Measurements from ENCODE around the gene GRAMD2A. TPM values are rescaled to one million over a fixed set of nuclear protein-coding genes. Genes with fewer than 3 reads are reported as not detected.
A peak's percentile ranks its signal among the peaks of the same experiment; 100 is the strongest.

GRAMD2A gene
- total and polyA plus RNA-seq, 3 donors from 2014 or later: 0.31 to 3.1 (median 1.4) TPM

DNA sequence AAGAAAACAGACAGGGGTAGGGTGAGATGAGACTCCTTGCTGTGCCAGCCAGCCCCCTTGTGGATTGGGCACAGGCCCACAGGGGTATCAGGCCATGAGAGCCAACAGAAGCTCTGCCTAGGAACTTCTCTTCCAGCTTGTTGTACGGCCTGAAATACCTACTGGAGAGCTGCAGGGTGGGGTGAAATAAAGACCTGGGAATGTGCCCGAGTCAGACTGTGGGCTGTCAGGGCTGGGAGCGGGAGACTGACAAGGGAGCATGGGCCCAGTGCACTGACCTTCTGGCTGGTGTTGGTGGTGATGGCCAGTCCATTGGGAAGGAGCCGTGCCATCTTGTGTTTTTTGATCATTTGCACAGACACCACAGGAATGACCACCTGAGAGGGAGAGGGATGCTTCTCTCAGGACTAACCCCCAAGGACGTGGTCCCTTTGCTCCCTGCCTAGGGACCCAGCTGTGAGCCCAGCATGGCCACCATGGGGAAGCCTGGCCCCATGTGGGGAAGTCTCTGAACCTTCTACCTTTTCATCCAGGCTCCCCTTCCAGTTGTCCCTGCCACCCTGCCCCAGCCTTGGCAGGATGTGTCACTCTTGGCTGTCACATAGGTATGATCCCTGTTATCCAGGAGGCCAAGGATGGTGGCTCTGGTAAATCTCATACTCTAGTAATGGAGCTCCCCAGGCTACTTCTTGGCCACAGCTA lies 30.7 kb downstream of the GRAMD2A start:
- whole genome bisulfite sequencing, 2 donors: 93 to 94% methylated on average over 5 of the region's 5 CpGs
- intact Hi-C loops (cut with DNase I; ENCODE audit: low total_unique reads): no loop called here
- DNase-seq: no peak
- peaks cover 28% of the 10 kb centered on the region for H3K4me1 ChIP-seq
- H3K9me3 ChIP-seq: no peaks in the 10 kb centered on the region
- TF ChIP-seq, protein P1, sequence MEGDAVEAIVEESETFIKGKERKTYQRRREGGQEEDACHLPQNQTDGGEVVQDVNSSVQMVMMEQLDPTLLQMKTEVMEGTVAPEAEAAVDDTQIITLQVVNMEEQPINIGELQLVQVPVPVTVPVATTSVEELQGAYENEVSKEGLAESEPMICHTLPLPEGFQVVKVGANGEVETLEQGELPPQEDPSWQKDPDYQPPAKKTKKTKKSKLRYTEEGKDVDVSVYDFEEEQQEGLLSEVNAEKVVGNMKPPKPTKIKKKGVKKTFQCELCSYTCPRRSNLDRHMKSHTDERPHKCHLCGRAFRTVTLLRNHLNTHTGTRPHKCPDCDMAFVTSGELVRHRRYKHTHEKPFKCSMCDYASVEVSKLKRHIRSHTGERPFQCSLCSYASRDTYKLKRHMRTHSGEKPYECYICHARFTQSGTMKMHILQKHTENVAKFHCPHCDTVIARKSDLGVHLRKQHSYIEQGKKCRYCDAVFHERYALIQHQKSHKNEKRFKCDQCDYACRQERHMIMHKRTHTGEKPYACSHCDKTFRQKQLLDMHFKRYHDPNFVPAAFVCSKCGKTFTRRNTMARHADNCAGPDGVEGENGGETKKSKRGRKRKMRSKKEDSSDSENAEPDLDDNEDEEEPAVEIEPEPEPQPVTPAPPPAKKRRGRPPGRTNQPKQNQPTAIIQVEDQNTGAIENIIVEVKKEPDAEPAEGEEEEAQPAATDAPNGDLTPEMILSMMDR (IDR thresholded peaks at IDR 0.05): no peak
- TF ChIP-seq POLR2A (IDR thresholded peaks at IDR 0.05): no peak
- H3K27ac ChIP-seq: no peak overlapping the region
- no peaks in the 10 kb centered on the region for H3K27me3 ChIP-seq
- no peak overlapping the region for H3K4me3 ChIP-seq
- H3K36me3 ChIP-seq (ENCODE audit: low read depth, missing control alignments): no peaks in the 10 kb centered on the region

DNA sequence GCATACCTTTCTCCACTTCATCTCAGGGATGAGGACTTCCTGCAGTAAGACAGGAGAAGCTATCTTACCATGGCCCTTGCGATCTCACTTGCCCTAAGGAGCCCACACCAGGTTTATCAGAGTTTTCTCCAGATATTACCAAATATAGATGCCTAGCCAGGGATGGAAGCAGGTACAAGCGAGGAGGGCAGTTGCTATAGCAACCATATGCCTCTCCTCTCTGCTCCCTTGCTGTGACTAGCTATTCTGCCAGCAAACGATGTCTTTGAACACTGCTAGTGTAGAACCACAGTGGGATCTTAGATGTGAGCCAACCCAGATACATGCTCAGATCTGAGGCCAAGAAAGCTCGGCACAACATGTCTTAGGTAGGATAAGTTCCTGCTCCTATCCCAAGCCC lies 33.9 kb downstream of the GRAMD2A start:
- no peak for DNase-seq
- Histone ChIP-seq H3K27me3 (no peaks in the 10 kb centered on the region), H3K4me1 (peaks cover 31% of the 10 kb centered on the region), H3K27ac (peak overlapping the region in 1 of 2 donors; percentile 30), H3K4me3 (no peak overlapping the region), H3K36me3 (ENCODE audit: low read depth, missing control alignments) (no peaks in the 10 kb centered on the region), H3K9me3 (no peaks in the 10 kb centered on the region)
- TF ChIP-seq, protein P1 (IDR thresholded peaks at IDR 0.05): no peak
- no peak for TF ChIP-seq POLR2A (IDR thresholded peaks at IDR 0.05)
- intact Hi-C loops (cut with DNase I; ENCODE audit: low total_unique reads): no loop called here
- WGBS, 2 donors: 53 to 70% methylated on average over 4 of the region's 4 CpGs

DNA sequence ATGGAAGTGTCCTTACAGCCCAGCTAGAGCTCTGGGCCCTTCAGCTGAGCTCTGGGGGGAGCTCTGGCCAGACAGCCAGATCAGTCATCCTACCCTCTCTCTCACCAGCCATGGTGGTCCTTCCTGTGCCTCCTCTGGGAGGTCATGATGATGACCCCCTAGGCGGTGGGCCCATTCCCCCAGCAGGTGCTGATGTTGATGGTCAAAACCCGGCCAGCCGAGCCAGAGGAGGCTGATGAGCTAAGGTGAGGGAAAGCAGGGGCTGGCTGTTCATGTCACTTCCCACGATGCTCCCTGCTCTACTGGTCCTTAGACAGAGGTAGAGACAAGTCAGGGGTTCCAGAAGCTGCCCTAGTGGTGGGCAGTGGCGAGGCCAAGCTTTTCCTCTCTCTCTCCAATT lies 35.0 kb downstream of the GRAMD2A start:
- TF ChIP-seq POLR2A (IDR thresholded peaks at IDR 0.05): no peak
- TF ChIP-seq, protein P1 (IDR thresholded peaks at IDR 0.05): no peak
- Histone ChIP-seq H3K36me3 (ENCODE audit: low read depth, missing control alignments) (no peaks in the 10 kb centered on the region), H3K9me3 (no peaks in the 10 kb centered on the region), H3K4me3 (no peak overlapping the region), H3K4me1 (peaks cover 21% of the 10 kb centered on the region), H3K27me3 (no peaks in the 10 kb centered on the region), H3K27ac (peak overlapping the region; percentile 74 to 77)
- no peak for DNase-seq
- WGBS, 2 donors: 94 to 100% methylated on average over 2 to 5 of the region's 5 CpGs
- intact Hi-C loops (cut with DNase I; ENCODE audit: low total_unique reads): no loop called here

DNA sequence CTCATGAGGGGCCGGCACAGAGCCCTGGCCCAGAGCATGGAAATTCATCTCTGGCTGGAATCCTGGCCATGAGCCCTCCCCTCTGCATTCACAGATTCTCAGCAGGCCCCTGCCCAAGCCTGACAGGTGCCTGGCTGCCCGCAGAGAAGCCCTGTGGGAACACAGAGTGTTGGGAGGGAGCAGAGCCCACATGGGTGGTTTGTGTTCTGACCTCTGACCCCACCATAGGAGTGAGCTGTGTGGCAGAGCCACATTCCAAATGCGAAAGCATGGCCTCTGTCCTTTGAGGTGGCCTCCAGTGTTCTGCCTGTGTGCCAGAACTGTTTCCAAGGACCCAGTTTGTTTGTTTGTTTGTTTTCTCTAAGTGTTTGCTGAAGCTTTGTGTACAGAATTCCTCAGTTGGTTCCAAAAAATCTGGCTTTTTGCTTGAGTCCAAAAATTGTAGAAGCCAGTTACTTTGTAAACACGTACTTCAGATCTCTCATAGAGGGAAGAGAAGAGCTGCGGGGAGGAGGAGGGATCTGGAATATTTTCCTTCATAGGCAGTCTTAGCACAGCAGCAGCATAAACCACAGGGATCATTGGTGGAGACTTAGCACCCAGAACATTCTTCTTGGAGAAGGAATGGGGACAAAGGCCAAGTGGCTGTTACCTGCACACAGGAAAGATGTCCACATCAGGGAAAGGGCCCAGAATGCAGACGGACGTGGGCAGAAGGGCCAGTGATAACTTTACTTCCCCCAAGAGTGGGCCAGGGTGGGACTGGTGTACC lies 36.0 kb downstream of the GRAMD2A start:
- no peaks in the 10 kb centered on the region for H3K36me3 ChIP-seq (ENCODE audit: low read depth, missing control alignments)
- H3K27ac ChIP-seq: peak overlapping the region; percentile 74 to 77
- TF ChIP-seq, protein P1 (IDR thresholded peaks at IDR 0.05): no peak
- no peaks in the 10 kb centered on the region for H3K27me3 ChIP-seq
- intact Hi-C loops (cut with DNase I; ENCODE audit: low total_unique reads): no loop called here
- no peak overlapping the region for H3K4me3 ChIP-seq
- peak; percentile 33 for DNase-seq
- peaks cover 21% of the 10 kb centered on the region for H3K4me1 ChIP-seq
- WGBS, 2 donors: 58 to 67% methylated on average over 6 to 7 of the region's 7 CpGs
- no peaks in the 10 kb centered on the region for H3K9me3 ChIP-seq
